HepG2 (cell line): ENCODE data around the gene STUB1. TPM values are rescaled to one million over a fixed set of nuclear protein-coding genes. Genes with fewer than 3 reads are reported as not detected.

Experiments
- DNMT3B ChIP-seq: conservative IDR thresholded peaks from 2 replicates; pipeline ENCODE4 v1.6.1; 2016; ENCODE audit warnings: missing biosample characterization, control low read depth
- FOXP4 ChIP-seq: sonication (generic); formaldehyde crosslinking; IDR thresholded peaks from 2 replicates; pipeline ENCODE4 v1.4.0; 2020; ENCODE audit warnings: missing genetic modification reagents
- GTF2F1 ChIP-seq: fragments of 150-350 bp; IDR thresholded peaks from 2 replicates; pipeline ENCODE4 v1.6.1; 2014; ENCODE audit warnings: low read length
- KAT7 ChIP-seq: IDR thresholded peaks from 2 replicates; pipeline ENCODE4 v1.6.1; 2018; ENCODE audit warnings: borderline replicate concordance, missing compliant biosample characterization
- LBX2 ChIP-seq: sonication (generic); formaldehyde crosslinking; IDR thresholded peaks from 2 replicates; pipeline ENCODE4 v1.5.0; 2020; ENCODE audit warnings: missing genetic modification reagents, mild to moderate bottlenecking, borderline replicate concordance
- PBX3 ChIP-seq: sonication (generic); formaldehyde crosslinking; IDR thresholded peaks from 2 replicates; pipeline ENCODE4 v1.8.1; 2023; ENCODE audit warnings: missing genetic modification reagents, inconsistent platforms, borderline replicate concordance
- PCBP1 ChIP-seq: fragments of 200-400 bp; formaldehyde crosslinking; IDR thresholded peaks from 2 replicates; pipeline ENCODE4 v1.6.1; 2017; ENCODE audit warnings: mild to moderate bottlenecking, low read depth, low read length, borderline replicate concordance
- SNAI1 ChIP-seq: sonication (generic); formaldehyde crosslinking; IDR thresholded peaks from 2 replicates; pipeline ENCODE4 v1.5.0; 2020; ENCODE audit warnings: mild to moderate bottlenecking, missing genetic modification reagents, borderline replicate concordance
- SNAPC4 ChIP-seq: sonication (generic); formaldehyde crosslinking; IDR thresholded peaks from 2 replicates; pipeline ENCODE4 v1.4.0; 2020; ENCODE audit warnings: mild to moderate bottlenecking, missing genetic modification reagents
- TGIF2 ChIP-seq: IDR thresholded peaks from 2 replicates; pipeline ENCODE4 v1.6.1; 2016; ENCODE audit warnings: control low read depth, missing compliant biosample characterization
- ZFP37 ChIP-seq: sonication (generic); formaldehyde crosslinking; IDR thresholded peaks from 2 replicates; pipeline ENCODE4 v1.4.0; 2020; ENCODE audit warnings: missing genetic modification reagents, borderline replicate concordance
- ZNF333 ChIP-seq: sonication (generic); formaldehyde crosslinking; IDR thresholded peaks from 2 replicates; pipeline ENCODE4 v1.4.0; 2020; ENCODE audit warnings: mild to moderate bottlenecking, missing genetic modification reagents, borderline replicate concordance
- ZNF605 ChIP-seq: sonication (generic); formaldehyde crosslinking; IDR thresholded peaks from 2 replicates; pipeline ENCODE4 v1.8.0; 2022; ENCODE audit warnings: mild to moderate bottlenecking, missing genetic modification reagents
- ZNF704 ChIP-seq: sonication (generic); formaldehyde crosslinking; IDR thresholded peaks from 2 replicates; pipeline ENCODE4 v1.8.1; 2023; ENCODE audit warnings: mild to moderate bottlenecking, inconsistent platforms, moderate library complexity, missing genetic modification reagents, borderline replicate concordance
- ZNF784 ChIP-seq: sonication (generic); formaldehyde crosslinking; IDR thresholded peaks from 2 replicates; pipeline ENCODE4 v1.5.1; 2020; ENCODE audit warnings: missing genetic modification reagents, mild to moderate bottlenecking, borderline replicate concordance
- polyA plus RNA-seq, 8 experiments: library from polyadenylated mRNA; depleted of rRNA in 3 of 8; stranded (reverse) in 7 of 8; unstranded in 1 of 8; fragments of >200 nt; fragmentation: Illumina TruSeq in 4 of 8; extraction: Trizol in 4 of 8; gene quantifications; 2 replicates each; pipeline versions ENCODE4 v1.2.1 to v1.2.3, GENCODE V29; 2011 to 2016; ENCODE audit warnings: low read depth in 4 of 8, missing spikeins in 1 of 8, mixed read lengths in 1 of 8; ENCODE audit not compliant: insufficient read depth in 1 of 8
- total RNA-seq, 5 experiments: library from RNA; depleted of rRNA; stranded (reverse); fragments of >200 nt; fragmentation: Illumina TruSeq; extraction: Trizol; gene quantifications; 2 replicates each; pipeline ENCODE4 v1.2.3, GENCODE V29; 2016; ENCODE audit warnings: low read depth in 1 of 5

STUB1 gene
- total and polyA plus RNA-seq, 2 of the 13 experiments (the other 11 are each of a cell fraction or from before 2014, with no cell fraction given): 52.9 to 78.2 TPM

- TF ChIP-seq ZNF704: no peak
- TF ChIP-seq PBX3 (CRISPR knock-in tag): no peak
- TF ChIP-seq ZNF333 (CRISPR knock-in tag): no peak
- TF ChIP-seq ZFP37 (CRISPR knock-in tag): no peak
- TF ChIP-seq DNMT3B (CRISPR knock-in tag): no peak
- no peak for TF ChIP-seq ZNF784
- TF ChIP-seq ZNF605: no peak
- TF ChIP-seq SNAI1 (CRISPR knock-in tag): no peak
- TF ChIP-seq TGIF2 (CRISPR knock-in tag): no peak
- TF ChIP-seq LBX2 (CRISPR knock-in tag): no peak
- no peak for TF ChIP-seq GTF2F1
- TF ChIP-seq PCBP1: no peak
- no peak for TF ChIP-seq KAT7 (CRISPR knock-in tag)
- TF ChIP-seq SNAPC4 (CRISPR knock-in tag): no peak
- no peak for TF ChIP-seq FOXP4
These were observed 34.1 kb upstream of the STUB1 start (continued) for GRCh38 chr16:645852-646678.
